ENCODE measurements around the gene RTF2. TPM values are rescaled to one million over a fixed set of nuclear protein-coding genes. Genes with fewer than 3 reads are reported as not detected.

The RTF2 gene
- total RNA-seq, 1 donor from 2014 or later = 66.3 TPM

- no peak for DNase-seq
- TF ChIP-seq, protein P1, sequence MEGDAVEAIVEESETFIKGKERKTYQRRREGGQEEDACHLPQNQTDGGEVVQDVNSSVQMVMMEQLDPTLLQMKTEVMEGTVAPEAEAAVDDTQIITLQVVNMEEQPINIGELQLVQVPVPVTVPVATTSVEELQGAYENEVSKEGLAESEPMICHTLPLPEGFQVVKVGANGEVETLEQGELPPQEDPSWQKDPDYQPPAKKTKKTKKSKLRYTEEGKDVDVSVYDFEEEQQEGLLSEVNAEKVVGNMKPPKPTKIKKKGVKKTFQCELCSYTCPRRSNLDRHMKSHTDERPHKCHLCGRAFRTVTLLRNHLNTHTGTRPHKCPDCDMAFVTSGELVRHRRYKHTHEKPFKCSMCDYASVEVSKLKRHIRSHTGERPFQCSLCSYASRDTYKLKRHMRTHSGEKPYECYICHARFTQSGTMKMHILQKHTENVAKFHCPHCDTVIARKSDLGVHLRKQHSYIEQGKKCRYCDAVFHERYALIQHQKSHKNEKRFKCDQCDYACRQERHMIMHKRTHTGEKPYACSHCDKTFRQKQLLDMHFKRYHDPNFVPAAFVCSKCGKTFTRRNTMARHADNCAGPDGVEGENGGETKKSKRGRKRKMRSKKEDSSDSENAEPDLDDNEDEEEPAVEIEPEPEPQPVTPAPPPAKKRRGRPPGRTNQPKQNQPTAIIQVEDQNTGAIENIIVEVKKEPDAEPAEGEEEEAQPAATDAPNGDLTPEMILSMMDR (IDR thresholded peaks at IDR 0.05; ENCODE audit: partially characterized antibody, unreplicated experiment) = no peak
- peaks cover 10% of the 10 kb centered on the region for H3K27me3 Mint-ChIP-seq (ENCODE audit: unreplicated experiment)
Observed at GRCh38 chr20:56426926-56427325, 41.5 kb upstream of the RTF2 start.

GRCh38 chr20:56427797-56428196 is 40.6 kb upstream of the RTF2 start:
- no peaks in the 10 kb centered on the region for H3K4me1 Mint-ChIP-seq (ENCODE audit: low read depth, unreplicated experiment)
- TF ChIP-seq, protein P1 (IDR thresholded peaks at IDR 0.05; ENCODE audit: partially characterized antibody, unreplicated experiment) = no peak
- DNase-seq = no peak
- no peaks in the 10 kb centered on the region for H3K36me3 Mint-ChIP-seq (ENCODE audit: unreplicated experiment)
- no peak overlapping the region for H3K4me3 Mint-ChIP-seq (ENCODE audit: unreplicated experiment)
- no peak overlapping the region for H3K27ac Mint-ChIP-seq (ENCODE audit: unreplicated experiment)
- H3K9me3 Mint-ChIP-seq (ENCODE audit: unreplicated experiment) = no peaks in the 10 kb centered on the region
- H3K27me3 Mint-ChIP-seq (ENCODE audit: unreplicated experiment) = peaks cover 6% of the 10 kb centered on the region

More at GRCh38 chr20:56426926-56427325, 41.5 kb upstream of the RTF2 start:
- Mint-ChIP-seq H3K9me3 (ENCODE audit: unreplicated experiment) (no peaks in the 10 kb centered on the region), H3K27ac (ENCODE audit: unreplicated experiment) (no peak overlapping the region), H3K4me3 (ENCODE audit: unreplicated experiment) (no peak overlapping the region), H3K36me3 (ENCODE audit: unreplicated experiment) (no peaks in the 10 kb centered on the region), H3K4me1 (ENCODE audit: low read depth, unreplicated experiment) (no peaks in the 10 kb centered on the region)

DNA sequence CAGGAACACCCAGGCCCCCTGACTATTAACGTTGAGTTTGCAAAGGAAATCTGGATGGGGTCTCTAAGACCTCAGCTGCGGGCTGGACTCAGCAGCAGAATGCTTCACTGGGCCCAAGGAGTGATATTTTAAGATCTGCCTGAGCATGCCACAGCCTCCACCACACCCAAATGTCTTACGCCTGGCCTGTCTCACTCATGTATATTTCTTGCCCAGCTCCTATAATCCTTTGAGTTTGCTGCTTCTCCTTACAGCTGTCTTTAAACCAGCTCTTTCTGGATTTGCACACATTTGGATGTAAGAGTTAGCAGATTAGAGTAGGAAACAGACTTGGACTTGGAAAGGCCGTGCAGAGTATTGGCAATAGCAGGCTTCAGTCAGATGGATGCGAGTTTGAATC is 40.0 kb upstream of the RTF2 start:
- DNase-seq = no peak
- no peaks in the 10 kb centered on the region for H3K4me1 Mint-ChIP-seq (ENCODE audit: low read depth, unreplicated experiment)
- H3K36me3 Mint-ChIP-seq (ENCODE audit: unreplicated experiment) = no peaks in the 10 kb centered on the region
- H3K9me3 Mint-ChIP-seq (ENCODE audit: unreplicated experiment) = no peaks in the 10 kb centered on the region
- no peak overlapping the region for H3K4me3 Mint-ChIP-seq (ENCODE audit: unreplicated experiment)
- H3K27ac Mint-ChIP-seq (ENCODE audit: unreplicated experiment) = no peak overlapping the region
- TF ChIP-seq, protein P1 (IDR thresholded peaks at IDR 0.05; ENCODE audit: partially characterized antibody, unreplicated experiment) = no peak
- H3K27me3 Mint-ChIP-seq (ENCODE audit: unreplicated experiment) = peaks cover 6% of the 10 kb centered on the region

DNA sequence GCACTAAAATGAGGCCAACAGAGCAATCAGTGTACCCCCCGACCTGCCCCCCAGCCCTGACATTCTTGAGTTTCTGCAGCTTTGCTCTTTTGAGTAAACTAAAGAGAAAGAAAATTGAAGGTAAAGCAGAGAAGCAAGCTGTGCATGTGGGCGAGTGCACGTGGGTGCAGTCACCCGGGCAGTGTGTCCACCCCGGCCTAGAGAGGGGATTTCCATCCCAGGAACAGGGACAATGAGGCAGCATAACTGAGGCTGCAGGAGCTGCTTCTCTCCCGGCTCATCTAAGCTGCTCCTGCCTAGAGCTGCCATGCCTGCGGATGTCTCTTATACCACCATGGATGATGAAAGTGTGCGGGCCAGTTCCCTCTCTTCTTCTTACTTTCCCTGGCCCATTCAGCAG is 39.5 kb upstream of the RTF2 start:
- no peak overlapping the region for H3K27ac Mint-ChIP-seq (ENCODE audit: unreplicated experiment)
- no peaks in the 10 kb centered on the region for H3K4me1 Mint-ChIP-seq (ENCODE audit: low read depth, unreplicated experiment)
- H3K4me3 Mint-ChIP-seq (ENCODE audit: unreplicated experiment) = no peak overlapping the region
- no peaks in the 10 kb centered on the region for H3K9me3 Mint-ChIP-seq (ENCODE audit: unreplicated experiment)
- TF ChIP-seq, protein P1 (IDR thresholded peaks at IDR 0.05; ENCODE audit: partially characterized antibody, unreplicated experiment) = no peak
- peaks cover 6% of the 10 kb centered on the region for H3K27me3 Mint-ChIP-seq (ENCODE audit: unreplicated experiment)
- DNase-seq = no peak
- no peaks in the 10 kb centered on the region for H3K36me3 Mint-ChIP-seq (ENCODE audit: unreplicated experiment)

GRCh38 chr20:56429502-56429901 is 38.9 kb upstream of the RTF2 start:
- H3K36me3 Mint-ChIP-seq (ENCODE audit: unreplicated experiment) = no peaks in the 10 kb centered on the region
- H3K9me3 Mint-ChIP-seq (ENCODE audit: unreplicated experiment) = no peaks in the 10 kb centered on the region
- no peaks in the 10 kb centered on the region for H3K4me1 Mint-ChIP-seq (ENCODE audit: low read depth, unreplicated experiment)
- H3K4me3 Mint-ChIP-seq (ENCODE audit: unreplicated experiment) = no peak overlapping the region
- H3K27me3 Mint-ChIP-seq (ENCODE audit: unreplicated experiment) = peaks cover 6% of the 10 kb centered on the region
- no peak overlapping the region for H3K27ac Mint-ChIP-seq (ENCODE audit: unreplicated experiment)
- TF ChIP-seq, protein P1 (IDR thresholded peaks at IDR 0.05; ENCODE audit: partially characterized antibody, unreplicated experiment) = no peak
- DNase-seq = no peak

Data from glutamatergic neuron (in vitro differentiated cells).